ENCODE results near the gene ZMYND8.

Gene ZMYND8

GRCh38 chr20:47353239-47353691 is 3.2 kb downstream of the ZMYND8 start:
- no peak for DNase-seq

- DNase-seq, result no peak
Observed at GRCh38 chr20:47352332-47353238, 3.9 kb downstream of the ZMYND8 start.

- no peak for DNase-seq
Observed at GRCh38 chr20:47351643-47352331, 4.7 kb downstream of the ZMYND8 start.

GRCh38 chr20:47350691-47351545 is 5.6 kb downstream of the ZMYND8 start:
- no peak for DNase-seq

GRCh38 chr20:47350181-47350550 is 6.3 kb downstream of the ZMYND8 start:
- DNase-seq, result no peak

GRCh38 chr20:47349365-47350180 is 6.9 kb downstream of the ZMYND8 start:
- DNase-seq, result peak; percentile 47

- DNase-seq, result peak; percentile 46
Observed at GRCh38 chr20:47348539-47349142, 7.9 kb downstream of the ZMYND8 start.

- DNase-seq, result no peak
Observed at GRCh38 chr20:47347661-47348435, 8.7 kb downstream of the ZMYND8 start.

GRCh38 chr20:47346172-47346571 is 10.3 kb downstream of the ZMYND8 start:
- DNase-seq, result no peak

GRCh38 chr20:47345214-47345613 is 11.3 kb downstream of the ZMYND8 start:
- DNase-seq, result no peak

- DNase-seq, result no peak
Observed at GRCh38 chr20:47343007-47343472, 13.5 kb downstream of the ZMYND8 start.

GRCh38 chr20:47338131-47338628 is 18.3 kb downstream of the ZMYND8 start:
- DNase-seq, result no peak

- DNase-seq, result no peak
Observed at GRCh38 chr20:47337413-47337812, 19.1 kb downstream of the ZMYND8 start.

GRCh38 chr20:47336129-47336754 is 20.3 kb downstream of the ZMYND8 start:
- peak; percentile 82 for DNase-seq

GRCh38 chr20:47335251-47336128 is 21.0 kb downstream of the ZMYND8 start:
- peak; percentile 64 for DNase-seq

GRCh38 chr20:47334022-47334551 is 22.4 kb downstream of the ZMYND8 start:
- DNase-seq, result peak; percentile 97

- DNase-seq, result no peak
Observed at GRCh38 chr20:47332381-47333206, 23.9 kb downstream of the ZMYND8 start.

All from fibroblast of skin of right biceps (primary cell).